Measurements from ENCODE around the gene REXO1.

DNA sequence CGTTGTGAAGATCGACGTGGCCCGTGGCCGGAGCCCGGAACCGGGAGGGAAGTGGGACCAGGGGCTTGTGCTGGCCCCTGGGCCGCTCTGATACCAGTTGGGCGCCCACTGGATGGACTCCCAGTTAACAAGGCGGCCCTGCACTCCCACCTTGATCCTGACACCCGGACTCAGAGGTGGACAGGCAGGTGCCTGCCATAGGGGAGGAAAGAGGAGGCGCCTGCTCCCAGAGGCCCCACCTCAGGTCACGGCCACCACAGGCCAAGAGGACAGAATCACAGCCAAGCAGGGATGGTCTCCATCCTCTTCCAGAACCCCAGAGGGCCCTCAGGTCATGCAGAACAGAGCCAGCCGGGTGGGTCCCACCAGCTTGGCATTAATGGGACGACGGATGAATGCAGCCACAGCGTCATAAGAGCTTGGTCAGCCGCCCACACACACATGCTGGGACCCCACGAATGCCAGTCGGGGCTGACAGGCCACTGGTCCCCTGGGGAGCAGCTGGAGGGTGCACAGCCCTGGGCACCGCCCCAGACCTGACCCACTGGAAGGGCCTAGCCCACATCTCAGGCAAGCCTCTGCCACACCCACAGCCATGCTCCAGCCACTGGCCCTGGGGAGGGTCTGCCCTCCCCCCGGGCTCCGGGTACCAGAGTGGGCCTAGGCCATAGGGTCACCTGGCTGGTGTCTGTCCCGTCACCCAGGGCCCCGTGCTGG is 24.7 kb upstream of the REXO1 start:
- TF ChIP-seq, protein P1, sequence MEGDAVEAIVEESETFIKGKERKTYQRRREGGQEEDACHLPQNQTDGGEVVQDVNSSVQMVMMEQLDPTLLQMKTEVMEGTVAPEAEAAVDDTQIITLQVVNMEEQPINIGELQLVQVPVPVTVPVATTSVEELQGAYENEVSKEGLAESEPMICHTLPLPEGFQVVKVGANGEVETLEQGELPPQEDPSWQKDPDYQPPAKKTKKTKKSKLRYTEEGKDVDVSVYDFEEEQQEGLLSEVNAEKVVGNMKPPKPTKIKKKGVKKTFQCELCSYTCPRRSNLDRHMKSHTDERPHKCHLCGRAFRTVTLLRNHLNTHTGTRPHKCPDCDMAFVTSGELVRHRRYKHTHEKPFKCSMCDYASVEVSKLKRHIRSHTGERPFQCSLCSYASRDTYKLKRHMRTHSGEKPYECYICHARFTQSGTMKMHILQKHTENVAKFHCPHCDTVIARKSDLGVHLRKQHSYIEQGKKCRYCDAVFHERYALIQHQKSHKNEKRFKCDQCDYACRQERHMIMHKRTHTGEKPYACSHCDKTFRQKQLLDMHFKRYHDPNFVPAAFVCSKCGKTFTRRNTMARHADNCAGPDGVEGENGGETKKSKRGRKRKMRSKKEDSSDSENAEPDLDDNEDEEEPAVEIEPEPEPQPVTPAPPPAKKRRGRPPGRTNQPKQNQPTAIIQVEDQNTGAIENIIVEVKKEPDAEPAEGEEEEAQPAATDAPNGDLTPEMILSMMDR (IDR thresholded peaks at IDR 0.05), result no peak
- no peak for TF ChIP-seq EZH2 (IDR thresholded peaks at IDR 0.05; ENCODE audit: borderline replicate concordance, insufficient read depth, low read depth, low read length, poor library complexity, severe bottlenecking)
